PFSK-1 (cell line): Measurements from ENCODE around the gene HDAC4.

Experiments used
- POLR2AphosphoS5 ChIP-seq: IDR thresholded peaks from 2 replicates; pipeline ENCODE4 v1.6.1; 2012; ENCODE audit warnings: low read depth, mild to moderate bottlenecking, control low read depth, low read length, moderate library complexity
- REST ChIP-seq, 2 experiments: IDR thresholded peaks; 2 replicates each; pipeline versions ENCODE4 v1.6.1 to v1.8.0; 2011 to 2012; ENCODE audit warnings: low read depth in 2 of 2, low read length in 2 of 2, control low read depth in 1 of 2, inconsistent platforms in 1 of 2, mild to moderate bottlenecking in 1 of 2, moderate library complexity in 1 of 2; ENCODE audit not compliant: insufficient read depth in 1 of 2
- TAF1 ChIP-seq: IDR thresholded peaks from 2 replicates; pipeline ENCODE4 v1.6.1; 2012; ENCODE audit warnings: low read length, control low read depth, borderline replicate concordance; ENCODE audit not compliant: insufficient read depth

- no peak for TF ChIP-seq POLR2AphosphoS5
- TF ChIP-seq REST (IDR thresholded peaks at IDR 0.05; ENCODE audit: insufficient read depth in 1 of 2, low read depth in 2 of 2, low read length in 2 of 2): no peak
- TF ChIP-seq TAF1: no peak
These were observed 121.9 kb downstream of the HDAC4 start for GRCh38 chr2:239278941-239279365.
